ENCODE measurements around the gene HERPUD1.

The HERPUD1 gene

GRCh38 chr16:56964243-56965148, 32.6 kb downstream of the HERPUD1 start:
- ATAC-seq: peak; percentile 76
- TF ChIP-seq CSDC2 (CRISPR knock-in tag; IDR thresholded peaks at IDR 0.05) (no peak), ARNTL (CRISPR knock-in tag; IDR thresholded peaks at IDR 0.05; ENCODE audit: borderline replicate concordance, low read depth) (no peak), POU6F1 (CRISPR knock-in tag; IDR thresholded peaks at IDR 0.05; ENCODE audit: borderline replicate concordance, low read depth) (no peak), ZC3H10 (CRISPR knock-in tag; IDR thresholded peaks at IDR 0.05) (no peak), TCF4 (CRISPR knock-in tag; IDR thresholded peaks at IDR 0.05; ENCODE audit: borderline replicate concordance) (no peak), ESRRG (CRISPR knock-in tag; IDR thresholded peaks at IDR 0.05) (no peak), ZFP3 (CRISPR knock-in tag; IDR thresholded peaks at IDR 0.05) (no peak)
- TF ChIP-seq, protein P1, sequence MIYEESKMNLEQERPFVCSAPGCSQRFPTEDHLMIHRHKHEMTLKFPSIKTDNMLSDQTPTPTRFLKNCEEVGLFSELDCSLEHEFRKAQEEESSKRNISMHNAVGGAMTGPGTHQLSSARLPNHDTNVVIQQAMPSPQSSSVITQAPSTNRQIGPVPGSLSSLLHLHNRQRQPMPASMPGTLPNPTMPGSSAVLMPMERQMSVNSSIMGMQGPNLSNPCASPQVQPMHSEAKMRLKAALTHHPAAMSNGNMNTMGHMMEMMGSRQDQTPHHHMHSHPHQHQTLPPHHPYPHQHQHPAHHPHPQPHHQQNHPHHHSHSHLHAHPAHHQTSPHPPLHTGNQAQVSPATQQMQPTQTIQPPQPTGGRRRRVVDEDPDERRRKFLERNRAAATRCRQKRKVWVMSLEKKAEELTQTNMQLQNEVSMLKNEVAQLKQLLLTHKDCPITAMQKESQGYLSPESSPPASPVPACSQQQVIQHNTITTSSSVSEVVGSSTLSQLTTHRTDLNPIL (CRISPR knock-in tag; IDR thresholded peaks at IDR 0.05; ENCODE audit: low read depth): no peak

GRCh38 chr16:56965149-56966092, 33.5 kb downstream of the HERPUD1 start:
- ATAC-seq: no peak
- no peak for TF ChIP-seq ZC3H10 (CRISPR knock-in tag; IDR thresholded peaks at IDR 0.05)
- TF ChIP-seq TCF4 (CRISPR knock-in tag; IDR thresholded peaks at IDR 0.05; ENCODE audit: borderline replicate concordance): no peak
- TF ChIP-seq BACH2 (CRISPR knock-in tag; IDR thresholded peaks at IDR 0.05; ENCODE audit: borderline replicate concordance): no peak
- TF ChIP-seq TSHZ2 (CRISPR knock-in tag; IDR thresholded peaks at IDR 0.05): no peak
- TF ChIP-seq, protein P2, sequence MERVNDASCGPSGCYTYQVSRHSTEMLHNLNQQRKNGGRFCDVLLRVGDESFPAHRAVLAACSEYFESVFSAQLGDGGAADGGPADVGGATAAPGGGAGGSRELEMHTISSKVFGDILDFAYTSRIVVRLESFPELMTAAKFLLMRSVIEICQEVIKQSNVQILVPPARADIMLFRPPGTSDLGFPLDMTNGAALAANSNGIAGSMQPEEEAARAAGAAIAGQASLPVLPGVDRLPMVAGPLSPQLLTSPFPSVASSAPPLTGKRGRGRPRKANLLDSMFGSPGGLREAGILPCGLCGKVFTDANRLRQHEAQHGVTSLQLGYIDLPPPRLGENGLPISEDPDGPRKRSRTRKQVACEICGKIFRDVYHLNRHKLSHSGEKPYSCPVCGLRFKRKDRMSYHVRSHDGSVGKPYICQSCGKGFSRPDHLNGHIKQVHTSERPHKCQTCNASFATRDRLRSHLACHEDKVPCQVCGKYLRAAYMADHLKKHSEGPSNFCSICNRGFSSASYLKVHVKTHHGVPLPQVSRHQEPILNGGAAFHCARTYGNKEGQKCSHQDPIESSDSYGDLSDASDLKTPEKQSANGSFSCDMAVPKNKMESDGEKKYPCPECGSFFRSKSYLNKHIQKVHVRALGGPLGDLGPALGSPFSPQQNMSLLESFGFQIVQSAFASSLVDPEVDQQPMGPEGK (CRISPR knock-in tag; IDR thresholded peaks at IDR 0.05; ENCODE audit: borderline replicate concordance): no peak
- no peak for TF ChIP-seq PPARA (CRISPR knock-in tag; IDR thresholded peaks at IDR 0.05; ENCODE audit: borderline replicate concordance)
- TF ChIP-seq CSDC2 (CRISPR knock-in tag; IDR thresholded peaks at IDR 0.05): no peak
- no peak for TF ChIP-seq ZNF70 (CRISPR knock-in tag; IDR thresholded peaks at IDR 0.05)

- TF ChIP-seq SNAI2 (CRISPR knock-in tag; IDR thresholded peaks at IDR 0.05) (no peak), GLIS3 (CRISPR knock-in tag; IDR thresholded peaks at IDR 0.05) (no peak), OSR1 (CRISPR knock-in tag; IDR thresholded peaks at IDR 0.05) (no peak), TSHZ2 (CRISPR knock-in tag; IDR thresholded peaks at IDR 0.05) (no peak), PPARA (CRISPR knock-in tag; IDR thresholded peaks at IDR 0.05; ENCODE audit: borderline replicate concordance) (no peak)
- no peak for ATAC-seq
Measured at GRCh38 chr16:56966093-56966475, 34.1 kb downstream of the HERPUD1 start.

Data from SK-N-SH treated with all-trans-retinoic acid at 6 μM for 48 hours (cell line).